CD4-positive, alpha-beta T cell treated with Interferon alpha-2 for 1 hour (primary cell): ENCODE results near the gene PRSS48.
"Not testable (repeated sequence)": the region's sequence is repeated elsewhere in the genome, so short reads cannot be mapped to it uniquely, and the experiment has no call there.

Experiments
- DNase-seq, 2 donors: peaks; one replicate each; pipeline ENCODE4 v3.0.0-alpha.2; 2020 to 2022

Gene PRSS48, protein sequence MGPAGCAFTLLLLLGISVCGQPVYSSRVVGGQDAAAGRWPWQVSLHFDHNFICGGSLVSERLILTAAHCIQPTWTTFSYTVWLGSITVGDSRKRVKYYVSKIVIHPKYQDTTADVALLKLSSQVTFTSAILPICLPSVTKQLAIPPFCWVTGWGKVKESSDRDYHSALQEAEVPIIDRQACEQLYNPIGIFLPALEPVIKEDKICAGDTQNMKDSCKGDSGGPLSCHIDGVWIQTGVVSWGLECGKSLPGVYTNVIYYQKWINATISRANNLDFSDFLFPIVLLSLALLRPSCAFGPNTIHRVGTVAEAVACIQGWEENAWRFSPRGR

DNA sequence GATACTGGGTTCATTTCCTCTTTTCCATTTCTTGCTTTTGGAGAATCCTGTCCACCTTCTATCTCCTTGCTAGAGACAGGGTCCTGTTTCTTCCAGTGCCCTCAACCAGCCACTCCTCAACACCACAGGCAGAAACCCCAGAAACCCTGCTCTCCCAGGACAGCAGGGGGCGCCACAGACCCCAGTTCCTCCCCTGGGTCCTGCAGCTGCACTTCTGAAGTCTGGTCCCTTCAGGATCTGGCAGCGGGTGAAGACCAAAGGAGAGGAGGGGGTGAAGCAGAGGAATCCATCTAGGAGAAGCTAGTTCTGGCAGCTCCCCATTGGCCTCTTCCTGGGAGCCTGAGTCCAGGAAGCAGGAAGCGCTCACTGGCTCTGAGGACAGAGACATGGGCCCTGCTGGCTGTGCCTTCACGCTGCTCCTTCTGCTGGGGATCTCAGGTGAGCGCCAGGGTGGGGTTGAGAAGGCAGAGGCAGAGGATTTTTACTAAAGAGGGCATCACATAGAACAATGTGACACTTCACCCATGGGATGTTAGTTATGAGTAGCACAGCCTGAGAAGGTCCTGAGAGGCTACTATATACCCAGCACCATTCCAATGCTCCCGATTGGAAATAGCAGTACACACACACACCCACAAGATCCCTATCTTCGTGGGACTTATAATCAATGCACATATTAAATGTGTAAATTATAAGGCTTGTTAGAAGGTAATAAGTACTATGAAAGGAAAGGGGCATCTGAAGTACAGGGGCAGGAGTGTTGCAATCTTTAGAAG is at the start of gene PRSS48:
Gene PRSS48, plus strand, starts transcription at position 375 of the 776 bp plus-strand sequence. Its CDS starts 12 bp downstream, at position 387.
- peak in 1 of 2 donors; percentile 21 for DNase-seq

DNA sequence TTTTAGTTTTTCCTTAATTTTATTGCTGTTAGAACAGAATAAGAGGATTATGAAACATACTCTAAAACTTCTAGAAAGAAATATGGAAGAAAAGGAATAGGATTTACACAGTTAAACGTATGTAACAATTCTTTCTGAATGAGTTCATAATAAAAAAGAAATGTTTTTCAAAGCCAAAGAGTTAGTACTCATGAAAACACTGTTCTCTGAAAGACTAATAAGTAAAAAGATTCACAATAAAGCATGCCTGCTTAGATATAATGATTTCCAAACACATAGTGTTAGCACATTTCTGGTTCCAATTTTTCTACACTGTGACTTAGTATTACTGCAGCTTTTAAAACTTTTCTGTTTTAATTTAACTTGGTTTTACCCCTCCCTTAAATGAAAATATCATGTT is 49.8 kb upstream of the PRSS48 start:
- DNase-seq: no peak

GRCh38 chr4:151227731-151228130 is 49.2 kb upstream of the PRSS48 start:
- no peak for DNase-seq

- no peak for DNase-seq
Observed at GRCh38 chr4:151228189-151229119, 48.5 kb upstream of the PRSS48 start.

DNA sequence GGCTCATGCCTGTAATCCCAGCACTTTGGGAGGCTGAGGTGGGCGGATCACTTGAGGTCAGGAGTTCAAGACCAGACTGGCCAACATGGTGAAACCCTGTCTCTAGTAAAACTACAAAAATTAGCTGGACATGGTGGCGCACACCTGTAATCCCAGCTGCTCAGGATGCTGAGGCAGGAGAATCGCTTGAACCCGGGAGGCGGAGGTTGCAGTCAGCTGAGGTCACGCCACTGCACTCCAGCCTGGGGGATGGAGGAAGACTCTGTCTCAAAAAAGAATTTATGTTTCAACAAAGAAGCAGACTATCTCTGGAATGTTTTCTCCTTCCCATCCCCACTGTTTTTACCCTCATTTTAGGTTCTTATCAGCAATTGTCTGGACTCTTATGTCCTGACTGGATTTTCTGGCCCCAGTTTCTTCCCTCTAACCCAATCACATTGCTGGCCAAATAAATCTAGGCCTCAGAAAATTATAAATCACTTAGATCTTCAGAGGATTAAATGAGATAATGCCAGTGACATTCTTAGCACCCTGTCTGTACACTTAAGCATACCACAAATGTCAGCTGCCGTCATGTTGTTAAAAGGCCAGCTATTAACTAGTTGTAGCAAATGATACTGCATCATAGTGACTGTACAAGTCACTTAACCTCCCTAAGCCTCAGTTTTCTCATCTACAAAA is 44.9 kb upstream of the PRSS48 start:
- DNase-seq: no peak

- no peak for DNase-seq
Observed at GRCh38 chr4:151233600-151233999, 43.4 kb upstream of the PRSS48 start.

GRCh38 chr4:151235373-151235772 is 41.6 kb upstream of the PRSS48 start:
- not testable (repeated sequence) for DNase-seq

GRCh38 chr4:151236036-151236435 is 40.9 kb upstream of the PRSS48 start:
- no peak for DNase-seq

GRCh38 chr4:151238477-151238876 is 38.5 kb upstream of the PRSS48 start:
- DNase-seq: no peak

- DNase-seq: no peak
Observed at GRCh38 chr4:151239608-151240007, 37.4 kb upstream of the PRSS48 start.

DNA sequence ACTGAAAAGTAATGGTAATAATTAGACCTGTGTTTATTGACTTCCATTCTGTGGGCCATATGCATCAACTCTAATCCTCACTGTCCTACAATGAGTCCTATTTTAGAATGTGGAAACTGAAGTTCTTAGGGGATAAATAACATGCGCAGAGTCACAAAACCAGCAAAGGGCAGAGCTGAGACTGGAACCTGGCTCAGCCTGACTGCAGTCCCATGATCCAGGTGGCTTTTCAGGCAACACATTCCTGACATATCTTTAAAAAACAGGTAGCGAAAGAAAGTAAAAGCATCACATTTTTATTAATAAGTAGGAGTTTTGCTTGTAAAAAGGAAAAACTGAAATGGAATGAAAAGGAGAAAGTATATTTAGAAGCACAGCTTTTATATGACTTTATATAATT is 34.7 kb upstream of the PRSS48 start:
- DNase-seq: no peak

DNA sequence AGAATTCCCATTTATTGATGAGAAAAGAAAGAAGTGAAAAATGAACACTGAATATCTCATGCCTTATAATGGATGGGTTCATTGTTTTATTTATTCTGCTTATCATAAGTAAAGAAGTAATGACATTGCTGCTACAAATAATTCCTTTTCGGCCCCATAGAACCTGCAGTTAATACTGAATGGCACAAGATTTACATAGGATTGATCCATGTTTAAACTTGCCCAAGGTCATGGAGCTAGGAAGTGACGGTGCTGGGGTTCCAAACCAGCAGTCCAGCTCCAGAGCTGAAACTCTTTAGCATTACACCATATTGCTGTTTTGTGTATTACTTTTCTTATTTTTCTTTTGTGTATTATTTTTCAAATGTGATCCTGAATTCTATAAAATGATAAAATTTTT is 30.2 kb upstream of the PRSS48 start:
- no peak for DNase-seq

DNA sequence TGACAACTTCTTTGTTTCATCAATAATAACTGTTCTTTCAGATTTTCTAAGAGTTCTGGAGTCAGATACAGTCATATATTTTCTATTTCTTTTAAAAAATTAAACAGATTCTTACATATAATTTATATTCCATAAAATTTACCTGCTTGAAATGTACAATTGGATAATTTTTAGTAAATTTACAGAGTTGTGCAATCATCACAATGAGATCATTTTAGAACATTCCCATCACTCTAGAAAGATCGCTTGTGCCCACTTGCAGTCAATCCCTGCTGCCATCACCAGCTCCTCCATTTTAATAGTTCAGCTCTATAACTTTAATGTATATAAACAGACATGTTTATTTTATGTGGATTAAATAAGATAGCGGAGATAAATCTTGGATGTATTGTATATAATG is 29.6 kb upstream of the PRSS48 start:
- no peak for DNase-seq

DNA sequence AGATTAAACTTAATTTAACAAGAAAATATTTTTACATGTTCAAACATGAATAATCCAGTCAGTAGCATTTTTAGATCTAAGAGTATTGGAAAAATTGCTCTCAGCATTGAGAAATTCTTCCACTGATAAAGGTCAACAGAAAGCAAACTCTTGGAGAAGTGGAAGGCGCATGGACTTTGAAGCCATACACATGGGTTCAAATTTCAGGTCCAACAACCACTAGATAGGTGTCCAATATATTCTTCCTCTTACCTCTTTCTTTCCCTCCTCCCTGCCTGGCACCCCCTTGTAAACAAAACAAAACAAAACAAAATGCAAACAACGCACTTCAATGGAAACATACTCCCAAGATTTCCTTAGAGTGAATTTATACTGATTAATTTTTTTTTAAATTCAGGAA is 28.4 kb upstream of the PRSS48 start:
- no peak for DNase-seq

DNA sequence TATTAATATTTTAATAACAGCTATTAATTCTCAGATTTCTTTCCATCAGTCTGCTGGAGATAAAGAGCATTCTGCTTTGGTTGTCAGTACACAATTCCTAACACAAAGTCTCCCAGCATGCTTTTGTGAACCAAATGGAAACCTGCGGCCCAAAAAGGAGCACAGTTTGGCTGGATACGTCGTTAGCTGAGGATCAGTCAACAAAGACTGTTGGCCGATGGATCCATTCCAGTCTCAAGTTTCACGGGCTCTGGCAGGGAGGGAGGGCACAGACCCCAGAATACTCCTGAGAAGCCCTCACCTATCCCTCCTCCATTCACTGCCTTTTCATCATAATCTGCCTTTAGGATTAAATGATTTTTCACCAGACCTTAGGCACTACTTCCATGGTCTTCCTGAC is 26.3 kb upstream of the PRSS48 start:
- no peak for DNase-seq

DNA sequence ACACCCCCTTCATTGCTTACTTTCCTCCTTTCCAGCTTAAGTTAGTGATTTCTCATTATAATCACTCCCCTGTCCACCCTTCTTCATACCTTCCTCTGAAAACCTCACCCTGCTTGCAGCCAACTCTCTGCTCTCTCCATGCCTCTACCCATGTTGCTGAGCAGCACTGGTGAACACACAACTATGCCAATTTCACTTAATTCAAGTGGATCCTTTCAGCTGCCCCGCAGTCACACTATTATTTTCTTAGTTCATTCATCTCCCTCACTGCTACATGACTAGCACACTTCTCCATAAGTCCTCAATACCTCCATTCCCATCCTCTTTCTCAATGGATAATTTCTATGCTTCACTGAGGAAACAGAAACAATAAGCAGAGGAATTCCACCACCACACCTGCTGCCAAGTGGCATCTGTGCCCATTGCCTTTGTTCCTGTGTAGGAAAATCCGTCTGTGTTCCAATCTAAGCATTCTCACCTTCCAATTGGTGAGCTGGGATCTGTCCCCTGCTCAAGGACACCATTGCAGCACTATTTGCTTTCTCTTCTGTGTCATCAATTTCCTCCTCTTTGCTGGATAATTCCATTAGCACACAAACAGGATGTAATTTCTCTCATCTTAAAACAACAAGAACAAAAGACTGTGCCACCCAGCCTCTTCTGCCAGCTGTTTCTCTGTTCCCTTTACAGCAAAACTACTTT is 25.2 kb upstream of the PRSS48 start:
- no peak for DNase-seq

DNA sequence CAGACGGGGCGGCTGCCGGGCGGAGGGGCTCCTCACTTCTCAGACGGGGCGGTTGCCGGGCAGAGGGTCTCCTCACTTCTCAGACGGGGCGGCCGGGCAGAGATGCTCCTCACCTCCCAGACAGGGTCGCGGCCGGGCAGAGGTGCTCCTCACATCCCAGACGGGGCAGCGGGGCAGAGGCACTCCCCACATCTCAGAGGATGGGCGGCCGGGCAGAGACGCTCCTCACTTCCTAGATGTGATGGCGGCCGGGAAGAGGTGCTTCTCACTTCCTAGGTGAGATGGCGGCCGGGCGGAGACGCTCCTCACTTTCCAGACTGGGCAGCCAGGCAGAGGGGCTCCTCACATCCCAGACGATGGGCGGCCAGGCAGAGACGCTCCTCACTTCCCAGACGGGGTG is 21.7 kb upstream of the PRSS48 start:
- not testable (repeated sequence) for DNase-seq

- DNase-seq: not testable (repeated sequence)
Observed at GRCh38 chr4:151255680-151256079, 21.3 kb upstream of the PRSS48 start.

DNA sequence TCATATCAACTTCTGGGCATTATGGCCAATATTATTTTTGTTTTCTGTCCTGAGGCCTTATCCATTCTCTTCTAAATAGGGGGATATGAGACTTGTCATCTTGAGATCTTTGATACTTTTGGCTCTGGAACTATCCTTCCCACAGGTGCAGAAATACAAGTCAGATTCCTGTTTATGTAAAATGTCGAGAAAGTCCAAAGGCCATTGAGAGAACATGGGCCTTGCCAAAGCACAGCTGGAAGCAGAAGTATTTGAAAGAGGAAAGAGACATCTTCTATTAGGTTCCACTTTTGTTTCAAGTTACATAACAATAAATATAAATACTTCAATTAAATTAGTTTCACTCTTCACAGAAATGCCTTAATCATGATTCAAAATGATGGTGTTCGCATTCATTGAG is 20.8 kb upstream of the PRSS48 start:
- DNase-seq: no peak

DNA sequence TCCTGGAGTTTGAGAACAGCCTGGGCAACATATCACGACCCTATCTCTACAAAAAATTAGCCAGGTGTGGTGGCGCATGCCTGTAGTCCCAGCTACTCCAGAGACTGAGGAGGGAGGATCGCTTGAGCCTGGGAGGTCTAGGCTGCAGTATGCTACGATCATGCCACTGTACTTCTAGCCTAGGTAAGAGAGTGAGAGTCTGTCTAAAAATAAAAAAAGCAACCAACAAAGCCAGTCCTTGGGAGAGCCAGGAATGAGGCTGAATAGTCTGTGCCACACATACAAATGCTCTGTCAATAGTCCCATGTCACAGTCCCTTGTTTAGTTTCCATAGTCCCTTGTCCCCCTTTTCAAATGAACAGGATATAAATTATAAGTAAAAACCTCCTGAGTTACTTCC is 19.3 kb upstream of the PRSS48 start:
- DNase-seq: no peak

DNA sequence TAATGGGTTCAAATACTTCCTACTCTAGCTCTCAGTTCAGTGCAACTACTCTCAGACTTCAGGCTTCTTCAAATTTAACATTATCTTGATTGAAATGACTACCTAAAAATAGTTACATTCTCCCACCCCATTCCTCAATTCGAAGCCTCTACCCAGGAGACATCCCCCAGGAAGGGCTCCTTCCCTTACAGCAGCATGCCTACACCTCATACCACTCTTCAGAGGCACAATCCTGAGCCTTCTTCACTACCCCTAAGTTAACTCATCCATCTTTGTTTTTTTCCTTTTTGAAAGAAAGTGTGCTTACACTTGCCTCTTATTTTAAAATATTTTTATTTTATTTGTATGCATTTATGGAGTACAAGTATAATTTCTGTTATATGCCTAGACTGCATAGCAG is 17.2 kb upstream of the PRSS48 start:
- no peak for DNase-seq

- no peak for DNase-seq
Observed at GRCh38 chr4:151260526-151260925, 16.4 kb upstream of the PRSS48 start.
